Measurements from ENCODE around the gene KRTAP5-6.

KRTAP5-6 gene

DNA sequence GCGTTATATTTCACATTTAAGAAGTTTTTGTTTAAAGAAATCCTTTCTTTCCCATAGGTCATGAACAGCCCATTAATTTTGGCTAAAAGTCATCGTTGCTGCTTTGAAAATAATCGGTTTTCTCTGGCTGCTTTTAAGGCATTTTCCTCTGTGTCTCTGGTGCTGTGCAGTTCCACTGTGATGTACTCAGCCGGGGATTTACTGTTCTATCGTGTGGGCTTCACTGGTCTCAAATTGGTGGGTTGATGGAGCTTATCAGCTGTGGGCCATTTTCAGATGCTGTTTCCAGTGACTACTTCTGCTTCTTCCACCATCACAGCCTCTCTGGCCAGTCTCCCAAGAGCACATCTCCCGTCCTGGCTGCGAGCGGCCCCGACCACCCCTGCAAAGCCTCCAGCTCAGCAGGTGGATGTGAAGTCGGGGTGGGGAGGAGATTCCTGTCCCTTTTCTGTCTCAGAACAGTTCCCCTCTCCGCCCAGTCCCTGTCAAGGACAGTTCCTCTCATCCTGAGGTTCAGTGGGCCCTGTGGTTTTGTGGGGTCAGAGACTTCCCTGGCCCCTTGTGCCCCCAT lies 33.1 kb downstream of the KRTAP5-6 start:
- H3K9me3 ChIP-seq (ENCODE audit: severe bottlenecking) = no peaks in the 10 kb centered on the region
- TF ChIP-seq, protein P1, sequence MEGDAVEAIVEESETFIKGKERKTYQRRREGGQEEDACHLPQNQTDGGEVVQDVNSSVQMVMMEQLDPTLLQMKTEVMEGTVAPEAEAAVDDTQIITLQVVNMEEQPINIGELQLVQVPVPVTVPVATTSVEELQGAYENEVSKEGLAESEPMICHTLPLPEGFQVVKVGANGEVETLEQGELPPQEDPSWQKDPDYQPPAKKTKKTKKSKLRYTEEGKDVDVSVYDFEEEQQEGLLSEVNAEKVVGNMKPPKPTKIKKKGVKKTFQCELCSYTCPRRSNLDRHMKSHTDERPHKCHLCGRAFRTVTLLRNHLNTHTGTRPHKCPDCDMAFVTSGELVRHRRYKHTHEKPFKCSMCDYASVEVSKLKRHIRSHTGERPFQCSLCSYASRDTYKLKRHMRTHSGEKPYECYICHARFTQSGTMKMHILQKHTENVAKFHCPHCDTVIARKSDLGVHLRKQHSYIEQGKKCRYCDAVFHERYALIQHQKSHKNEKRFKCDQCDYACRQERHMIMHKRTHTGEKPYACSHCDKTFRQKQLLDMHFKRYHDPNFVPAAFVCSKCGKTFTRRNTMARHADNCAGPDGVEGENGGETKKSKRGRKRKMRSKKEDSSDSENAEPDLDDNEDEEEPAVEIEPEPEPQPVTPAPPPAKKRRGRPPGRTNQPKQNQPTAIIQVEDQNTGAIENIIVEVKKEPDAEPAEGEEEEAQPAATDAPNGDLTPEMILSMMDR (IDR thresholded peaks at IDR 0.05; ENCODE audit: low read depth, low read length) = no peak
- H3K4me3 ChIP-seq (ENCODE audit: low read depth, low read length) = no peak overlapping the region
- no peaks in the 10 kb centered on the region for H3K36me3 ChIP-seq
- no peak overlapping the region for H3K27ac ChIP-seq
- peaks cover 94% of the 10 kb centered on the region for H3K27me3 ChIP-seq (ENCODE audit: insufficient read depth, low read depth, severe bottlenecking)
- DNase-seq = no peak

DNA sequence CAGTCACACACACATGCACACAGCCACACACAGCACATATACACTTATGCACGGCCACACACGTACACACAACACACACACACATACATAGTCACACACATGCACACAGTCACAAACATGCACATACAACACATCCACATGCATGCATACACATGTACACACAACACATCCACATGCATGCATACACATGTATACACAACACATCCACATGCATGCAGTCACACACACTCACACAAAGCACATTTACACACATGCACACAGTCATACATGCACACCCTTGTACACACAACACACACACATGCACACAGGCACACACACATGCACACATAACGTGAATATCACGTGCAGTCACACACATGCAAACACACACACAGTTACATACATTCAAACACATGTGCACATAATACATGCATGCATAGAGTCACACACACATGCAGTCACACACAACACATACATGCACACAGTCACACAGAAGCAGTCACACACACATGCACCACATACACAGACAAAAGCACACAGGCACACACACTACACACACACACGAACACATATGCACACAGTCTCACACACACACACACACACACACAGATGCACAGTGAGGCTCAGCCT lies 34.6 kb downstream of the KRTAP5-6 start:
- no peak for DNase-seq
- Histone ChIP-seq H3K27me3 (ENCODE audit: insufficient read depth, low read depth, severe bottlenecking) (peaks cover 94% of the 10 kb centered on the region), H3K27ac (no peak overlapping the region), H3K9me3 (ENCODE audit: severe bottlenecking) (peaks cover under 1% of the 10 kb centered on the region), H3K4me3 (ENCODE audit: low read depth, low read length) (no peak overlapping the region), H3K36me3 (no peaks in the 10 kb centered on the region)
- TF ChIP-seq, protein P1 (IDR thresholded peaks at IDR 0.05; ENCODE audit: low read depth, low read length) = no peak

GRCh38 chr11:1732418-1733008 lies 35.5 kb downstream of the KRTAP5-6 start:
- DNase-seq = no peak
- H3K4me3 ChIP-seq (ENCODE audit: low read depth, low read length) = no peak overlapping the region
- TF ChIP-seq, protein P1 (IDR thresholded peaks at IDR 0.05; ENCODE audit: low read depth, low read length) = no peak
- no peaks in the 10 kb centered on the region for H3K36me3 ChIP-seq
- H3K27me3 ChIP-seq (ENCODE audit: insufficient read depth, low read depth, severe bottlenecking) = peaks cover 94% of the 10 kb centered on the region
- peaks cover 10% of the 10 kb centered on the region for H3K9me3 ChIP-seq (ENCODE audit: severe bottlenecking)
- H3K27ac ChIP-seq = no peak overlapping the region

GRCh38 chr11:1733009-1733715 lies 36.2 kb downstream of the KRTAP5-6 start:
- no peak for DNase-seq
- peaks cover 93% of the 10 kb centered on the region for H3K27me3 ChIP-seq (ENCODE audit: insufficient read depth, low read depth, severe bottlenecking)
- H3K4me3 ChIP-seq (ENCODE audit: low read depth, low read length) = no peak overlapping the region
- TF ChIP-seq, protein P1 (IDR thresholded peaks at IDR 0.05; ENCODE audit: low read depth, low read length) = no peak
- H3K9me3 ChIP-seq (ENCODE audit: severe bottlenecking) = peaks cover 13% of the 10 kb centered on the region
- no peaks in the 10 kb centered on the region for H3K36me3 ChIP-seq
- H3K27ac ChIP-seq = no peak overlapping the region

- no peak overlapping the region for H3K4me3 ChIP-seq (ENCODE audit: low read depth, low read length)
- TF ChIP-seq, protein P1 (IDR thresholded peaks at IDR 0.05; ENCODE audit: low read depth, low read length) = no peak
- no peak for DNase-seq
- no peaks in the 10 kb centered on the region for H3K36me3 ChIP-seq
- H3K27me3 ChIP-seq (ENCODE audit: insufficient read depth, low read depth, severe bottlenecking) = peaks cover 91% of the 10 kb centered on the region
- H3K9me3 ChIP-seq (ENCODE audit: severe bottlenecking) = peaks cover 13% of the 10 kb centered on the region
- no peak overlapping the region for H3K27ac ChIP-seq
Observed at GRCh38 chr11:1733716-1734640, 37.0 kb downstream of the KRTAP5-6 start.

Measured in WERI-Rb-1 (cell line).